GM23248 (cell line): ENCODE results near the gene CDX1. TPM values are rescaled to one million over a fixed set of nuclear protein-coding genes. Genes with fewer than 3 reads are reported as not detected.

Experiments
- DNase-seq: peaks from one replicate; pipeline ENCODE4 v3.0.0-alpha.2; 2015
- H2AFZ ChIP-seq: fragments of 200-600 bp; sonication (generic); 2 replicates; pipeline ENCODE4 v1.6.1; 2016; ENCODE audit warnings: antibody characterized with exemption
- H3F3A ChIP-seq: fragments of 200-600 bp; sonication (generic); 2 replicates; pipeline ENCODE4 v1.6.1; 2016; ENCODE audit warnings: mild to moderate bottlenecking, antibody characterized with exemption, mixed run types; ENCODE audit not compliant: insufficient read depth
- H3K27ac ChIP-seq: fragments of 200-600 bp; sonication (generic); 2 replicates; pipeline ENCODE4 v1.5.1; 2016; ENCODE audit warnings: mild to moderate bottlenecking
- H3K27me3 ChIP-seq: fragments of 200-600 bp; sonication (generic); replicated peaks from 2 replicates; pipeline ENCODE4 v1.6.1; 2016; ENCODE audit warnings: mild to moderate bottlenecking; ENCODE audit not compliant: insufficient read depth
- H3K36me3 ChIP-seq: fragments of 200-600 bp; sonication (generic); 2 replicates; pipeline ENCODE4 v1.6.1; 2016; ENCODE audit warnings: low read depth, mild to moderate bottlenecking
- H3K4me1 ChIP-seq: fragments of 200-600 bp; sonication (generic); 2 replicates; pipeline ENCODE4 v1.6.1; 2016; ENCODE audit warnings: mild to moderate bottlenecking; ENCODE audit not compliant: insufficient read depth
- H3K4me2 ChIP-seq: fragments of 200-600 bp; sonication (generic); one replicate; pipeline ENCODE4 v1.6.1; 2016; ENCODE audit warnings: mild to moderate bottlenecking; ENCODE audit not compliant: unreplicated experiment
- H3K4me3 ChIP-seq: fragments of 200-600 bp; sonication (generic); 2 replicates; pipeline ENCODE4 v1.5.1; 2016; ENCODE audit warnings: mild to moderate bottlenecking
- H3K79me2 ChIP-seq: fragments of 200-600 bp; sonication (generic); 2 replicates; pipeline ENCODE4 v1.6.1; 2016; ENCODE audit warnings: mild to moderate bottlenecking; ENCODE audit not compliant: insufficient read depth
- H3K9ac ChIP-seq: fragments of 200-600 bp; sonication (generic); 2 replicates; pipeline ENCODE4 v1.6.1; 2016; ENCODE audit warnings: mild to moderate bottlenecking
- H3K9me2 ChIP-seq: fragments of 200-600 bp; sonication (generic); 2 replicates; pipeline ENCODE4 v1.6.1; 2016; ENCODE audit warnings: mixed run types, mild to moderate bottlenecking, moderate library complexity; ENCODE audit not compliant: insufficient read depth
- H3K9me3 ChIP-seq: fragments of 200-600 bp; sonication (generic); one replicate; pipeline ENCODE4 v1.6.1; 2017; ENCODE audit warnings: low read depth
- H4K20me1 ChIP-seq: fragments of 200-600 bp; sonication (generic); 2 replicates; pipeline ENCODE4 v1.6.0; 2016; ENCODE audit not compliant: insufficient read depth
- EZH2 ChIP-seq: fragments of 200-600 bp; sonication (generic); IDR thresholded peaks from 2 replicates; pipeline ENCODE4 v1.6.1; 2018; ENCODE audit warnings: antibody characterized with exemption, mild to moderate bottlenecking; ENCODE audit not compliant: insufficient read depth, poor library complexity, severe bottlenecking
- EZH2phosphoT487 ChIP-seq: fragments of 200-600 bp; sonication (generic); IDR thresholded peaks from 2 replicates; pipeline ENCODE4 v1.6.1; 2018; ENCODE audit warnings: antibody characterized with exemption, moderate library complexity, mild to moderate bottlenecking, low read depth; ENCODE audit not compliant: insufficient read depth
- WGBS, 2 experiments: methylation state at CpG; one replicate each; pipeline ENCODE4 v1.1.6; 2015 to 2017; ENCODE audit warnings: low lambda C conversion rate in 2 of 2, low coverage in 1 of 2; ENCODE audit errors: missing lambda C conversion rate in 2 of 2; 5-methylcytosine and 5-hydroxymethylcytosine counted together
- in situ Hi-C: fragments of 300-500 bp; cut with MboI; formaldehyde crosslinking; loops from 2 replicates; pipeline ENCODE4 v1.15.0; 2020
- polyA plus RNA-seq: library from polyadenylated mRNA; unstranded; fragments of >200 nt; fragmentation: Nextera tagmentation; extraction: Ambion mirVana; gene quantifications from 2 replicates; pipeline ENCODE4 v1.2.1, GENCODE V29; 2016
- total RNA-seq: library from RNA; depleted of rRNA; stranded (reverse); fragments of >200 nt; shearing (Covaris generic); gene quantifications from 2 replicates; pipeline ENCODE4 v1.2.3, GENCODE V29; 2014

CDX1 gene
- total and polyA plus RNA-seq, 2 experiments from 2014 or later: not detected

DNA sequence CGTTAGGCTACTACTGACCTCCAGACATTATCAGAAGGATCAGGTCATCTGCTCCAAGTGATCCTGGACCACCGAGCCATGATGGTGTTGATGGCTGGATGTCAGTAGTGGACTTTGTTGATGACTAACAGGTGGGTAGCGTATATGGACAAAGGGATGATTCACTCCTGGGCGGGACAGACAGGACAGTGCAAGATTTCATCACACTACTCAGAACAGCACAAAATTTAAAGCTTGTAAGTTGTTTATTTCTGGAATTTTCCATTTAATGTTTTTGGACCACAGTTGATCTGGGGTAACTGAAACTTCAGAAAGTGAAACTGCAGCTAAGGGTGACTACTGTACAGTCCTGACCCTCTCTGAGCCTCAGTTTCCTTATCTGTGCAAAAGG, 23.6 kb upstream of the CDX1 start:
- H3K36me3 ChIP-seq: 0 out of 2 replicates have a peak, but pooled peaks cover under 1% of the 10 kb centered on the region
- WGBS, 2 experiments: 0 to 2% methylated on average over 4 of the region's 4 CpGs
- peaks cover 82% of the 10 kb centered on the region for H3K4me1 ChIP-seq
- no peak for TF ChIP-seq EZH2phosphoT487
- TF ChIP-seq EZH2: no peak
- H4K20me1 ChIP-seq: no peaks in the 10 kb centered on the region
- H3K4me2 ChIP-seq: peak overlapping the region; percentile 61
- H3K27ac ChIP-seq: peak overlapping the region; percentile 94
- H3K4me3 ChIP-seq: 0 out of 2 replicates have a peak overlapping the region, but pooled peaks have one; percentile 15
- H3K27me3 ChIP-seq: no peaks in the 10 kb centered on the region
- peak; percentile 97 for DNase-seq
- H3K9me2 ChIP-seq: no peaks in the 10 kb centered on the region
- H3K9ac ChIP-seq: peak overlapping the region; percentile 79
- no peak overlapping the region for H2AFZ ChIP-seq
- H3K9me3 ChIP-seq: no peaks in the 10 kb centered on the region
- in situ Hi-C loops: no loop called here
- H3K79me2 ChIP-seq: peaks cover 74% of the 10 kb centered on the region
- H3F3A ChIP-seq: peaks cover 70% of the 10 kb centered on the region

DNA sequence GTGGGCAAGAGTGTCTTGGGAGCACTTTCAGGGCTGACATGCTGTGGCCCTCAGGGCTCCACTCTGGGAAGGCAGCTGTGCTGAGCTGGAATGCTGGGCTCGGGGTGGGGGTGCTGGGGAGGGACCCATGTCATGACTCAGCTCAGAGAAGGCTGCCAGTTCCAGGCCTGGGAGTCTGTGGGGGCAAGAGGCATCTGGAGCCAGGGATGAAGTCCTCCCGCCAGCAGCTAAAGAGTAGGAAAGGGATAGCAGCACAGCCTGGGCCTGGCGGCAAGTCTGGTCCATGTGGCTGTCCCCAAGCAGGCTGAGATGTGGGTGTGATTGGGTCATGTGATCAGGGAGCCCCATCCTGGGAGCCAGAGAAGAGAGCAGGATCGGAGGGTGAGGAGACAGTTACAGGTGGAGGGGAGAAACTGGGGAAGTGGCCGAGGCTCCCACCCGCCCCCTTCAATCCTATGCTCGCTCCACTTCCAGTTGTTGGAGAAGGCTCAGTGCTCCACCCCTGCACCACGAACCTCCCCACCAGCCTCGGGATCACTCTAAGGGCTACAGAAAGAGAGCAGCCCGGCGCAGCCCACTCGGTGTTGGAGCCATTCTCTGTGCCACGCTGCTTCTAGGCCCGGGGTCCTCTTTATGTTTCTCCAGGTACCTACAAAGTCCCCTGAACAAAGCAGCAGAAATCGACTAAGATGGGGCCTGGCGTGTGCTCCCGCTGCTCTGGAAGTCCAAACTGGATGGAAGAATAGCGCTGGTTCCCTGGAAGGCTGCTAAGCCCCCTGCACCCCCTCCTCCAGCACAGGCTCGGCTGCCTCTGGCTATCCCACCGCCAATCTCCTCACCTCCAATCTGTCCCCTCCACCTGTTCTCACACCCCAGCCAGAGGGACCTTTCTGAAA, 23.0 kb upstream of the CDX1 start:
- H2AFZ ChIP-seq: no peak overlapping the region
- H3K27ac ChIP-seq: peak overlapping the region; percentile 94
- 7 to 10% methylated on average over 18 to 20 of the region's 20 CpGs for WGBS, 2 experiments
- in situ Hi-C loops: no loop called here
- TF ChIP-seq EZH2 (no peak), EZH2phosphoT487 (no peak)
- H3K4me1 ChIP-seq: peaks cover 82% of the 10 kb centered on the region
- H3K79me2 ChIP-seq: peaks cover 74% of the 10 kb centered on the region
- H3K9ac ChIP-seq: peak overlapping the region; percentile 79
- 0 out of 2 replicates have a peak, but pooled peaks cover 5% of the 10 kb centered on the region for H3K36me3 ChIP-seq
- no peaks in the 10 kb centered on the region for H3K9me2 ChIP-seq
- H3K4me3 ChIP-seq: peak overlapping the region; percentile 37
- H3K27me3 ChIP-seq: no peaks in the 10 kb centered on the region
- H3K4me2 ChIP-seq: peak overlapping the region; percentile 61
- no peaks in the 10 kb centered on the region for H3K9me3 ChIP-seq
- H3F3A ChIP-seq: peaks cover 76% of the 10 kb centered on the region
- peak; percentile 96 for DNase-seq
- H4K20me1 ChIP-seq: no peaks in the 10 kb centered on the region

DNA sequence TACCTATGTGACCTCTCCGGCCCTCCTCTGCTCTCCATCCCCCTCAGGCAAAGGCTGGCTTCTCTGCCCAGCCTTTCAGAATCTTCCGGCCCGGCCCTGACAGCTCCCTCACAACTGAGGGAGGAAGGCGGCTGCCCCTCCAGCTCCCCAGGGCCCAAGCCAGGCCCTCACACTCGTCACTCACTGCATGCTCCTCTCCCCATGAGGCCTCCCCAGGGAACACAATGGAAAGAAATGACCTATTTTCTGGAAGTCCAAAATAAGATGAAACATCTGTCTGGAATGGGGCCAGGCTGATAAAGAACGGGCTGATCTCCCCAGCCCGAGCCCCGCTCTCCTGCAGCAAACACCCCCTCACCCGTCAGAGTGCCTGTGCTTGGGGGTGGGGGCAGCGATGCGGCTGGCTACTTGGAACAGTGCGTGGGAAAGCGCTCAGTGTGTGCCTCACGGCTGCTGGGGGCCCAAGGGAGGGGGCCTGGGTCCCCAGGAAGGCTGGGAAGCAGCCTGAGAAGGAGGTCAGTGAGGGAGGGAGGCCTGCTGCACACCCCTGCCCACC, 22.3 kb upstream of the CDX1 start:
- TF ChIP-seq EZH2phosphoT487 (no peak), EZH2 (no peak)
- H3K9ac ChIP-seq: peak overlapping the region; percentile 79
- H3K4me2 ChIP-seq: peak overlapping the region; percentile 61
- peak overlapping the region; percentile 94 for H3K27ac ChIP-seq
- H3K79me2 ChIP-seq: peaks cover 74% of the 10 kb centered on the region
- H3K9me3 ChIP-seq: no peaks in the 10 kb centered on the region
- WGBS, 2 experiments: 2 to 3% methylated on average over 11 to 14 of the region's 14 CpGs
- no peaks in the 10 kb centered on the region for H4K20me1 ChIP-seq
- H3K9me2 ChIP-seq: no peaks in the 10 kb centered on the region
- peak; percentile 83 for DNase-seq
- no peaks in the 10 kb centered on the region for H3K27me3 ChIP-seq
- H3K36me3 ChIP-seq: 0 out of 2 replicates have a peak, but pooled peaks cover 5% of the 10 kb centered on the region
- peaks cover 78% of the 10 kb centered on the region for H3F3A ChIP-seq
- H3K4me3 ChIP-seq: peak overlapping the region; percentile 37
- H3K4me1 ChIP-seq: peaks cover 83% of the 10 kb centered on the region
- no peak overlapping the region for H2AFZ ChIP-seq
- in situ Hi-C loops: no loop called here

DNA sequence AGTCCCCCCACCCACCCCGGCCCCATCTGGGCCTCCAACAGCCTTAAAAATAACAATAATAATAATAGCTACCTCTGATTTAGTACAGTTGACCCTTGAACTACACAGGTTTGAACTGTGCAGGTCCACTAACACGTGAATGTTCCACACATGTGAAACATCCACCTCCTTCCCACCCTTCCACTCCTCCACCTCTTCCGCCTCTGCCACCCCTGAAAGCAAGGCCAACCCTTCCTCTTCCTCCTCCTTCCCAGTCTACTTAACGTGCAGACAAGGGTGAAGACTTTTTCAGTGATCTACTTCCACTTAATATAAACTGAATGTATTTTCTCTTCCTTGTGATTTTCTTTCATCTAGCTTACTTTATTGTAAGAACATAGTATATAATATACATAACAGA, 21.7 kb upstream of the CDX1 start:
- H3K79me2 ChIP-seq: peaks cover 74% of the 10 kb centered on the region
- peak overlapping the region; percentile 79 for H3K9ac ChIP-seq

More for the DNA sequence above, 21.7 kb upstream of the CDX1 start:
- Histone ChIP-seq H3K4me2 (peak overlapping the region; percentile 61), H3K27me3 (no peaks in the 10 kb centered on the region), H3K9me3 (no peaks in the 10 kb centered on the region), H3K36me3 (0 out of 2 replicates have a peak, but pooled peaks cover 5% of the 10 kb centered on the region), H3K27ac (peak overlapping the region; percentile 94), H2AFZ (no peak overlapping the region), H3K4me3 (peak overlapping the region; percentile 37; the same call in 1 of the 2 replicates), H3K4me1 (peaks cover 81% of the 10 kb centered on the region), H4K20me1 (no peaks in the 10 kb centered on the region), H3F3A (peaks cover 79% of the 10 kb centered on the region), H3K9me2 (no peaks in the 10 kb centered on the region)
- in situ Hi-C loops: no loop called here
- 24 to 29% methylated on average over 4 of the region's 4 CpGs for WGBS, 2 experiments
- DNase-seq: no peak
- no peak for TF ChIP-seq EZH2
- TF ChIP-seq EZH2phosphoT487: no peak
